Prostate gland (tissue), 2 donors: ENCODE data around the gene SPINT1.

ENCODE experiments used
- POLR2A ChIP-seq: fragments of 450-650 bp; IDR thresholded peaks from one replicate; pipeline ENCODE4 v1.6.1; 2016; ENCODE audit warnings: antibody characterized with exemption, mild to moderate bottlenecking
- POLR2AphosphoS5 ChIP-seq: sonication (generic); formaldehyde crosslinking; IDR thresholded peaks from one replicate; pipeline ENCODE4 v1.6.1; 2017; ENCODE audit warnings: antibody characterized with exemption
- TF ChIP-seq, protein P1 (sequence below), 4 experiments: fragments of 200-600 bp in 2 of 4; fragments of 450-650 bp in 2 of 4; sonication (generic) in 2 of 4; IDR thresholded peaks; 1 replicate in 3 of 4; 2 replicates in 1 of 4; pipeline ENCODE4 v1.5.1; 2016 to 2019; ENCODE audit warnings: antibody characterized with exemption in 4 of 4, mild to moderate bottlenecking in 2 of 4, moderate library complexity in 2 of 4

GRCh38 chr15:40902605-40903561 is 59.0 kb downstream of the SPINT1 start:
- TF ChIP-seq POLR2AphosphoS5, result no peak
- TF ChIP-seq, protein P1, sequence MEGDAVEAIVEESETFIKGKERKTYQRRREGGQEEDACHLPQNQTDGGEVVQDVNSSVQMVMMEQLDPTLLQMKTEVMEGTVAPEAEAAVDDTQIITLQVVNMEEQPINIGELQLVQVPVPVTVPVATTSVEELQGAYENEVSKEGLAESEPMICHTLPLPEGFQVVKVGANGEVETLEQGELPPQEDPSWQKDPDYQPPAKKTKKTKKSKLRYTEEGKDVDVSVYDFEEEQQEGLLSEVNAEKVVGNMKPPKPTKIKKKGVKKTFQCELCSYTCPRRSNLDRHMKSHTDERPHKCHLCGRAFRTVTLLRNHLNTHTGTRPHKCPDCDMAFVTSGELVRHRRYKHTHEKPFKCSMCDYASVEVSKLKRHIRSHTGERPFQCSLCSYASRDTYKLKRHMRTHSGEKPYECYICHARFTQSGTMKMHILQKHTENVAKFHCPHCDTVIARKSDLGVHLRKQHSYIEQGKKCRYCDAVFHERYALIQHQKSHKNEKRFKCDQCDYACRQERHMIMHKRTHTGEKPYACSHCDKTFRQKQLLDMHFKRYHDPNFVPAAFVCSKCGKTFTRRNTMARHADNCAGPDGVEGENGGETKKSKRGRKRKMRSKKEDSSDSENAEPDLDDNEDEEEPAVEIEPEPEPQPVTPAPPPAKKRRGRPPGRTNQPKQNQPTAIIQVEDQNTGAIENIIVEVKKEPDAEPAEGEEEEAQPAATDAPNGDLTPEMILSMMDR (IDR thresholded peaks at IDR 0.05), result no peak
- TF ChIP-seq POLR2A, result no peak
